22Rv1 (cell line): ENCODE data around the gene ATP5ME.

Experiments used
- ZFX ChIP-seq: fragments of 450-650 bp; IDR thresholded peaks from 2 replicates; pipeline ENCODE4 v1.6.1; 2017; ENCODE audit warnings: antibody characterized with exemption, borderline replicate concordance
- TF ChIP-seq, protein P1 (sequence below): fragments of 450-650 bp; IDR thresholded peaks from 2 replicates; pipeline ENCODE4 v1.5.1; 2017; ENCODE audit warnings: mild to moderate bottlenecking

DNA sequence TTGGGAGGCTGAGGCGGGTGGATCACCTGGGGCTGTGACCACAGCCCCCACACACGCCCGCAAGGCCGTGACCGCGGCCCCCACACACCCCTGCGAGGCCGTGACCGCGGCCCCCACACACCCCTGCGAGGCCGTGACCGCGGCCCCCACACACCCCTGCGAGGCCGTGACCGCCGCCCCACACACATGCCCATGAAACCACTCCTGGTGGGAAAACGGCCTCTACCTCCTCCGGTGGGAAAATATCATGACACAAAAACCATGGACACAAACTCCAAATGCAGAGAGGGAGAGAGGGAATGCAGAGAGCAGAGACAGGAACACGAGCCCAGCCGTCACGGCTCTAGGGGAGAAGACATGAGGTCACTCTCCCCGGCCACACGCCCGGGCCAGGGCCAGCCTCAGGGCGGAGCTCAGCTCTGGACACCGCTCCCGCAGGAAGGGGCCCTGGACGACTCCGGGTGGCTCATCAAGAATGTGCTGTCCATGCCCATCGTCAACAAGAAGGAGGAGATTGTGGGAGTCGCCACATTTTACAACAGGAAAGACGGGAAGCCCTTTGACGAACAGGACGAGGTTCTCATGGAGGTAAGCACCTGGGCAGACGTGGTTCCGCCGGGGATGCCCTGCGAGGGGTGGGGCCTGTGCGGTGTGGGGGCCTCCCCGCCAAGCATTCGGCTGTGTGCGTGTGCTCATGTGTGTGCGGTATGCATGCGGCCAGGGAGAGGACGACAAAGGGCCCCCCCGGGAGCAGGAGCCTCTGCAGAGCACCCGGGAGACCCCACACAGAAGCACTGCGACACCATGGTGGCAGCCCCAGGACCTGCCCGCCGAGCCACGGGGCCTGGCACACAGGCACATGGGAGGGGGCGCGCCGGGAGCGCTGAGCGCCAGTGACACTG lies 17.4 kb downstream of the ATP5ME start:
- TF ChIP-seq, protein P1, sequence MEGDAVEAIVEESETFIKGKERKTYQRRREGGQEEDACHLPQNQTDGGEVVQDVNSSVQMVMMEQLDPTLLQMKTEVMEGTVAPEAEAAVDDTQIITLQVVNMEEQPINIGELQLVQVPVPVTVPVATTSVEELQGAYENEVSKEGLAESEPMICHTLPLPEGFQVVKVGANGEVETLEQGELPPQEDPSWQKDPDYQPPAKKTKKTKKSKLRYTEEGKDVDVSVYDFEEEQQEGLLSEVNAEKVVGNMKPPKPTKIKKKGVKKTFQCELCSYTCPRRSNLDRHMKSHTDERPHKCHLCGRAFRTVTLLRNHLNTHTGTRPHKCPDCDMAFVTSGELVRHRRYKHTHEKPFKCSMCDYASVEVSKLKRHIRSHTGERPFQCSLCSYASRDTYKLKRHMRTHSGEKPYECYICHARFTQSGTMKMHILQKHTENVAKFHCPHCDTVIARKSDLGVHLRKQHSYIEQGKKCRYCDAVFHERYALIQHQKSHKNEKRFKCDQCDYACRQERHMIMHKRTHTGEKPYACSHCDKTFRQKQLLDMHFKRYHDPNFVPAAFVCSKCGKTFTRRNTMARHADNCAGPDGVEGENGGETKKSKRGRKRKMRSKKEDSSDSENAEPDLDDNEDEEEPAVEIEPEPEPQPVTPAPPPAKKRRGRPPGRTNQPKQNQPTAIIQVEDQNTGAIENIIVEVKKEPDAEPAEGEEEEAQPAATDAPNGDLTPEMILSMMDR = no peak
- no peak for TF ChIP-seq ZFX
